NT2/D1 (cell line): ENCODE data around the gene GALNT4.
A peak's percentile ranks its signal among the peaks of the same experiment; 100 is the strongest.

Experiments used
- DNase-seq: peaks from one replicate; pipeline ENCODE4 v3.0.0-alpha.2; 2011; ENCODE audit warnings: low read depth, low spot score
- H3K27me3 ChIP-seq: 2 replicates; pipeline ENCODE4 v1.6.0; 2011; ENCODE audit warnings: mild to moderate bottlenecking; ENCODE audit not compliant: insufficient read length, insufficient read depth
- H3K36me3 ChIP-seq: 2 replicates; pipeline ENCODE4 v1.6.1; 2011; ENCODE audit warnings: mild to moderate bottlenecking, low read length, mixed read lengths; ENCODE audit not compliant: insufficient read depth, insufficient read length
- H3K4me1 ChIP-seq: 2 replicates; pipeline ENCODE4 v1.5.1; 2011; ENCODE audit not compliant: insufficient read depth, insufficient read length
- H3K4me3 ChIP-seq: 2 replicates; pipeline ENCODE4 v1.5.1; 2011; ENCODE audit warnings: low read depth; ENCODE audit not compliant: insufficient read length
- H3K9ac ChIP-seq: 2 replicates; pipeline ENCODE4 v1.6.0; 2011; ENCODE audit warnings: low read depth; ENCODE audit not compliant: insufficient read length
- H3K9me3 ChIP-seq: 2 replicates; pipeline ENCODE4 v1.5.1; 2011; ENCODE audit warnings: mild to moderate bottlenecking, low read length; ENCODE audit not compliant: insufficient read depth
- SUZ12 ChIP-seq: IDR thresholded peaks from 2 replicates; pipeline ENCODE4 v1.6.1; 2011; ENCODE audit not compliant: insufficient read length, insufficient read depth; ENCODE audit errors: extremely low read depth
- YY1 ChIP-seq: IDR thresholded peaks from 2 replicates; pipeline ENCODE4 v1.6.1; 2011; ENCODE audit not compliant: insufficient read length, insufficient read depth
- ZNF274 ChIP-seq: IDR thresholded peaks from 2 replicates; pipeline ENCODE4 v1.6.1; 2011; ENCODE audit warnings: mild to moderate bottlenecking, low read depth, low read length

The GALNT4 gene

DNA sequence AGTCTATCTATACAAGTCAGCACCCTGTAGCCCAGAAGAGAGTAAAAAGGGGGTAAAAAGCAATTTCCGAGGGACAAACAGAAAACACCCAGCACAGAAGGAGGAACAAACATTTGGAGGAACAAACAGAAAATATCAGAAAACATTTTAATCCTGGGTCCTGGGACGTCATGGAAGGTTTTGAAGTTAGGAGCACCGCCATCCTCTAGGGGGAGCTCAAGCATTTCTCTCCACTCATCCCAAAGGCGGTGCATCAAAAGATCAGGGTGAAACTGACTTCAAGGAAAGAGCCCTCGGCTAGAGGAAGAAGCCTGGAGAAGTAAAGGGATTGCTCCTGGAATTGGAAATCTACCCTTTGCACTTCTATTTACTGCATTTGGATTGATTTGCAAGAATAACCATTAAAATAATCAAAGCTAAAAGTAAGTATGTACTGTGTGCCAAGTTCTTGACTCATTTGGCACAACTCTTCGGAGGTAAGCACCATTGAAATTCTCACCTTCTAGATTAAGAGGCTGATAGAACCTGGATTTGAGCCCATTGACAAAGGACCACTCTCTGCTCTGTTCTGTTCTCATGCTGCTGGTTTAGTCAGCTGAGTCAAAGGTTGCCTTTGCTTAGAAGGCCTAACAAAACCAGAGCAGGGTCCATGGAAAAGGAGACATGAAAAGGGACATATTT is 18.5 kb upstream of the GALNT4 start:
- Histone ChIP-seq H3K4me3 (no peak overlapping the region), H3K36me3 (no peaks in the 10 kb centered on the region), H3K9ac (no peak overlapping the region), H3K27me3 (no peaks in the 10 kb centered on the region), H3K9me3 (no peaks in the 10 kb centered on the region), H3K4me1 (no peaks in the 10 kb centered on the region)
- peak; percentile 81 for DNase-seq
- no peak for TF ChIP-seq SUZ12
- TF ChIP-seq ZNF274, result no peak
- no peak for TF ChIP-seq YY1

DNA sequence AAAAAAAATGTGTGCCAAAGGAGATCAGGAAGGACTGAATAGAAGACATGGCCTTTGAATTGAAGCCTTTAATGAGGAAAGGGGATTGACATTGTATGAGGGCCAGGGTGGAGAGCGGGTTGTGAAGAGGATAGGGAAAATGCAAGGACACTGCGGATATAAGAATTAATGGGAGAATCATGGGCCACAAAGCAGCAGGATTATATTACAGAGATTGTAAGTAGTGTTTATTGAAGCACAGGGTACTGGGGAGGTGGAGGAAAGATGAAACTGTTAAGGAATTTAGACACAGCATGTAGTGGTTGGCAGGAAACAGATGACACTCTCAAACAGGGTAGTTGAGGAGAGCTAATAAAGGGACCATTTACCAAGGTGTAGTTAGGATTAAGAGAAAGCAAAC is 17.6 kb upstream of the GALNT4 start:
- Histone ChIP-seq H3K9ac (no peak overlapping the region), H3K4me1 (no peaks in the 10 kb centered on the region), H3K9me3 (no peaks in the 10 kb centered on the region), H3K36me3 (no peaks in the 10 kb centered on the region), H3K27me3 (no peaks in the 10 kb centered on the region), H3K4me3 (no peak overlapping the region)
- no peak for DNase-seq
- TF ChIP-seq SUZ12 (no peak), ZNF274 (no peak), YY1 (no peak)

DNA sequence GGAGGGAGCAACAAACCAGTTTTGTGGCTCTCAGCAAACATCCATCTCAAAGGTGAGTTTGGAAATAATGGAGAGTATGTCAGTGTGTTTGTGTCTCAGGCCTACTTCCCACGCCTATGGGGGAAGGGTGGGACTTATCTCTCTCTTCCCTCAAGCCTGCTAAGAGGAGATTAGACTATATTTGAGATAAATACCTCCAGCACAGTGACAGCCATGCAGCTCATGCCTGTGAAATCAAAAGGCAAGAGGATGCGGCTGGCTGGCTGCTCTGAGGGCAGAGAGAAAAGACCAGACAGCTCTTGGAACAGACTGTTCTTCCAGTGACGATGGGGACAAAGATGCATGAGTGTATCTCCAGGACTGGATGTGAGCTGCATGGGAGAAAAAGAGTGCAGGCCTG is 16.0 kb upstream of the GALNT4 start:
- TF ChIP-seq YY1 (no peak), ZNF274 (no peak), SUZ12 (no peak)
- no peak for DNase-seq

DNA sequence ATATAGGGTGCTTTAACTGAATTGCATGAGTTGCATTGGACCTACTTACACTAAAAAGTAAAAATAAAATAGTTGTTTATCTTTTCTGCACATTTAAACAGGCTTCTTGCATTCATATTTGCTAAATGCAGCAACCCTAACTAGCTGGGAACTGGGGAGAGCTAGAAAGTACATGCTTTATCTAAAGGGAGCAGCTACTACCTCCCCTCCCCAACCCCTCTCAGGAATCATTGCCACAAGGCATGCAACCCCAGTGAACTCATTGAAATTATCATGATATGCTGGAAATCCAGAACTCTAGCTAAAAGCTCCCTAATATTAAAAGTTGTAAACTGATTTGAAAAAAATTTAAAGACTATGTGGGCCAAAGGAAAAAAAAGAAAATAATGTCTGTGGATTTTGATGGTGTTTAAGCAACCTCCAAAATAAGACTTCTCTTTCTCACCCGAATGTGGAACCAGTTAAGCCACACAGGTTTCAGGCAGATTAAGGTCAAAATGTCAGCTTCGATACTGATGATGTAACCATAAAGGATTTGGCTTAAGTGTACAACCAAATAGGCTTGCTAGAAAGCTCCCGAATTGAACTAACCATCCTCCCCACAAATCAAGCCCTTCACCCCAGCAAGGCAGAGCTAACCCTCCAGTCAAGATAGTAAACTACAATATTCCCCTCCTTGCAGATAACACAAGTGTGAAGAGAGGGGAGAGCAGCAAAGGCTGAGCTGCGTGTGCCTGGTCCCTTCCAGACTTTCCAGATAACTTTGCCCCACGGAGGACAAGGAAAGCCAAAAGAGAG is 15.0 kb upstream of the GALNT4 start:
- DNase-seq, result no peak
- no peak for TF ChIP-seq SUZ12
- no peak for TF ChIP-seq ZNF274
- no peak for TF ChIP-seq YY1

More for the DNA sequence above, 16.0 kb upstream of the GALNT4 start:
- Histone ChIP-seq H3K27me3 (no peaks in the 10 kb centered on the region), H3K9ac (no peak overlapping the region), H3K9me3 (no peaks in the 10 kb centered on the region), H3K4me1 (no peaks in the 10 kb centered on the region), H3K36me3 (no peaks in the 10 kb centered on the region), H3K4me3 (no peak overlapping the region)

DNA sequence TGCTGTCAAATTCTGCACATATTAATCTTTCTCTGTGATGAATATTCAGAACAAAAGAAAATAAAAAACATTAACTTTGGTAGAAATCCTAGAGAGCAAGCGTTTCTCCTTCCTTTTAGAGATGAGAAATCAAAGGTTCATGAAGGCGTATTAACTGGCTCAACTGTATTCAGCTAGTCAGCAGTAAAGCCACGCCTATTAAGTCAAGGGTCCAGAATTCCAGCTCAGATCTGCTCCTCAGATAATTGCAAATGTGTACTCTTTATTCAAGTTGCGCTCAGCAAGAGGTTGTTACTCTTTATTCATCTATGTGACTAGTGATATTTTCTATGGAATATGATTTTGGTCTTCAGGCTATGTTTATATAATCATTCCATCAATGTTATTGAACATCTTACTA is 14.3 kb upstream of the GALNT4 start:
- TF ChIP-seq ZNF274 (no peak), SUZ12 (no peak), YY1 (no peak)
- Histone ChIP-seq H3K9ac (no peak overlapping the region), H3K9me3 (no peaks in the 10 kb centered on the region), H3K4me3 (no peak overlapping the region), H3K4me1 (no peaks in the 10 kb centered on the region), H3K27me3 (no peaks in the 10 kb centered on the region), H3K36me3 (no peaks in the 10 kb centered on the region)
- no peak for DNase-seq

More for the DNA sequence above, 15.0 kb upstream of the GALNT4 start:
- H3K9ac ChIP-seq, result no peak overlapping the region
- no peaks in the 10 kb centered on the region for H3K27me3 ChIP-seq
- no peaks in the 10 kb centered on the region for H3K9me3 ChIP-seq
- no peaks in the 10 kb centered on the region for H3K36me3 ChIP-seq
- no peaks in the 10 kb centered on the region for H3K4me1 ChIP-seq
- H3K4me3 ChIP-seq, result no peak overlapping the region

DNA sequence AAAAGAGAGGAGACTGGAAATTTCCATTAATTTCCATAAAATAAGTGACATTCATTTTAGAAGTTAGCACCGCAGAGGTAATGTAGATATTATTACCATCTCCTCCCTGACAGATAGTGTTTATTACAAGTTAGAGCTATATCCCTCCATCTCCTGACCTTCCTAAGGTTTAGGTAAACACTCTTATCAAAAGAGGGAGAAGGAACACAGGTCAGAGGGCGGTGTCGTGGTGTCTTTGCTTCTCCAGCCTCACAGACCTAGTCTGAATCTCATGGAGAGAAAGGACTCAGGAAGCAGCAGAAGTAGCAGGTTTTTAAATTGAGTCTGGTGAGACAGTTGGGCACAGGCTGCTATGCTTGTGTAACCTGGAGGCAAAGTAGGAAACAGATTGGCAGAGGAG is 12.8 kb upstream of the GALNT4 start:
- H3K4me3 ChIP-seq, result no peak overlapping the region
- no peak for DNase-seq
- H3K4me1 ChIP-seq, result no peaks in the 10 kb centered on the region

DNA sequence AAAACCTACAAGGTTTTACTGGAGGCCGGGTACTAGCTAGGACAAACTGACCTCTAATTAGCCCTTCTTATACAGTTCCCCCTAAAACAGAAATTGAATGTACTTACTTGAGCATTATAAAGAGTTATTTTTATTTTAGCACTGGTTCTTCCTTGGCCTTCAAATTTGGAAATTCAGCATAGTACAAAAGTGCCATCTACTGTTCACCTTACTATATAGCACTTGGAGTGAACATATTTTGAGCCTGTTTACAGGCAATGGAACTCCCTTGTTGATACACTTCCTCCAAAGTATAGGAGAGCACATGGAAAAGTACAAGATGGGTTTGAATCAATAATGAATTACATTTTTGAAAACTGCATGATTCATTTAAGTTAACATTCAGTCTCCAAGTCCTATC is 5.1 kb upstream of the GALNT4 start:
- TF ChIP-seq YY1 (no peak), ZNF274 (no peak), SUZ12 (no peak)
- no peak overlapping the region for H3K4me3 ChIP-seq
- no peak for DNase-seq

More for the DNA sequence above, 12.8 kb upstream of the GALNT4 start:
- no peaks in the 10 kb centered on the region for H3K36me3 ChIP-seq
- H3K27me3 ChIP-seq, result no peaks in the 10 kb centered on the region
- no peaks in the 10 kb centered on the region for H3K9me3 ChIP-seq
- no peak overlapping the region for H3K9ac ChIP-seq
- TF ChIP-seq SUZ12 (no peak), YY1 (no peak), ZNF274 (no peak)

More for the DNA sequence above, 5.1 kb upstream of the GALNT4 start:
- Histone ChIP-seq H3K9me3 (no peaks in the 10 kb centered on the region), H3K27me3 (no peaks in the 10 kb centered on the region), H3K9ac (no peak overlapping the region), H3K36me3 (no peaks in the 10 kb centered on the region), H3K4me1 (no peaks in the 10 kb centered on the region)
